Measurements from ENCODE around the gene FAM83C. TPM values are rescaled to one million over a fixed set of nuclear protein-coding genes. Genes with fewer than 3 reads are reported as not detected.

The FAM83C gene
- total RNA-seq, 2 experiments from 2014 or later = not detected

- DNase-seq (ENCODE audit: low spot score) = no peak
- H3K79me2 ChIP-seq (ENCODE audit: insufficient read depth, low read depth, low read length) = no peaks in the 10 kb centered on the region
- H3K27ac ChIP-seq (ENCODE audit: low read depth, low read length, poor library complexity, severe bottlenecking) = no peak overlapping the region
- no peak overlapping the region for H3K4me2 ChIP-seq (ENCODE audit: low read length)
- no TSS peak for BruUV-seq (replicated peaks)
- no peaks in the 10 kb centered on the region for H3K36me3 ChIP-seq (ENCODE audit: insufficient read depth, low read length)
- intact Hi-C loops (cut with micrococcal nuclease; ENCODE audit: unreplicated experiment) = no loop called here
- H4K20me1 ChIP-seq (ENCODE audit: insufficient read depth, low read length) = no peaks in the 10 kb centered on the region
- TF ChIP-seq EZH2phosphoT487 (IDR thresholded peaks at IDR 0.05; ENCODE audit: borderline replicate concordance, low read depth, low read length) (no peak), CTCF (conservative IDR thresholded peaks at IDR 0.05; ENCODE audit: low read length) (no peak)
- no peak overlapping the region for H3K4me3 ChIP-seq (ENCODE audit: low read depth, low read length, poor library complexity, severe bottlenecking)
- no peaks in the 10 kb centered on the region for H3K9me3 ChIP-seq (ENCODE audit: low read length)
- ChIA-PET CTCF (ENCODE audit: unreplicated experiment) (no interaction called here), POLR2A (interaction anchor here (0.7 kb wide), 1 partner anchor 842 kb away, joined by 3 read pairs; no protein-coding TSS in a partner anchor)
- H2AFZ ChIP-seq (ENCODE audit: low read length) = no peak overlapping the region
- H3K4me1 ChIP-seq (ENCODE audit: insufficient read depth, low read length, poor library complexity, severe bottlenecking) = no peaks in the 10 kb centered on the region
- H3K9me2 ChIP-seq (ENCODE audit: insufficient read depth, low read length) = no peaks in the 10 kb centered on the region
Measured at GRCh38 chr20:35243986-35244385, 48.2 kb downstream of the FAM83C start.

GRCh38 chr20:35243317-35243716 is 48.9 kb downstream of the FAM83C start:
- intact Hi-C loops (cut with micrococcal nuclease; ENCODE audit: unreplicated experiment) = no loop called here
- Histone ChIP-seq H3K36me3 (ENCODE audit: insufficient read depth, low read length) (no peaks in the 10 kb centered on the region), H3K4me3 (ENCODE audit: low read depth, low read length, poor library complexity, severe bottlenecking) (no peak overlapping the region), H3K27ac (ENCODE audit: low read depth, low read length, poor library complexity, severe bottlenecking) (no peak overlapping the region), H3K4me2 (ENCODE audit: low read length) (no peak overlapping the region), H3K9me3 (ENCODE audit: low read length) (no peaks in the 10 kb centered on the region), H3K4me1 (ENCODE audit: insufficient read depth, low read length, poor library complexity, severe bottlenecking) (no peaks in the 10 kb centered on the region), H4K20me1 (ENCODE audit: insufficient read depth, low read length) (no peaks in the 10 kb centered on the region), H3K79me2 (ENCODE audit: insufficient read depth, low read depth, low read length) (no peaks in the 10 kb centered on the region), H3K9me2 (ENCODE audit: insufficient read depth, low read length) (no peaks in the 10 kb centered on the region), H2AFZ (ENCODE audit: low read length) (no peak overlapping the region)
- BruUV-seq (replicated peaks) = no TSS peak
- no peak for TF ChIP-seq CTCF (conservative IDR thresholded peaks at IDR 0.05; ENCODE audit: low read length)
- TF ChIP-seq EZH2phosphoT487 (IDR thresholded peaks at IDR 0.05; ENCODE audit: borderline replicate concordance, low read depth, low read length) = no peak
- POLR2A ChIA-PET = no interaction called here
- CTCF ChIA-PET (ENCODE audit: unreplicated experiment) = no interaction called here
- no peak for DNase-seq (ENCODE audit: low spot score)

GRCh38 chr20:35240811-35241293 is 51.4 kb downstream of the FAM83C start:
- no peaks in the 10 kb centered on the region for H3K36me3 ChIP-seq (ENCODE audit: insufficient read depth, low read length)
- TF ChIP-seq EZH2phosphoT487 (IDR thresholded peaks at IDR 0.05; ENCODE audit: borderline replicate concordance, low read depth, low read length) (no peak), CTCF (conservative IDR thresholded peaks at IDR 0.05; ENCODE audit: low read length) (no peak)
- H3K79me2 ChIP-seq (ENCODE audit: insufficient read depth, low read depth, low read length) = no peaks in the 10 kb centered on the region
- POLR2A ChIA-PET = no interaction called here
- H3K4me1 ChIP-seq (ENCODE audit: insufficient read depth, low read length, poor library complexity, severe bottlenecking) = no peaks in the 10 kb centered on the region
- DNase-seq (ENCODE audit: low spot score) = no peak
- no peak overlapping the region for H3K4me3 ChIP-seq (ENCODE audit: low read depth, low read length, poor library complexity, severe bottlenecking)
- CTCF ChIA-PET (ENCODE audit: unreplicated experiment) = no interaction called here
- no peak overlapping the region for H3K4me2 ChIP-seq (ENCODE audit: low read length)
- H3K9me3 ChIP-seq (ENCODE audit: low read length) = no peaks in the 10 kb centered on the region
- H2AFZ ChIP-seq (ENCODE audit: low read length) = no peak overlapping the region
- H3K27ac ChIP-seq (ENCODE audit: low read depth, low read length, poor library complexity, severe bottlenecking) = no peak overlapping the region
- intact Hi-C loops (cut with micrococcal nuclease; ENCODE audit: unreplicated experiment) = no loop called here
- no peaks in the 10 kb centered on the region for H3K9me2 ChIP-seq (ENCODE audit: insufficient read depth, low read length)
- BruUV-seq (replicated peaks) = no TSS peak
- H4K20me1 ChIP-seq (ENCODE audit: insufficient read depth, low read length) = no peaks in the 10 kb centered on the region

All from OCI-LY7 (cell line).